Stimulated activated CD4-positive, alpha-beta T cell treated with anti-CD3 and anti-CD28 coated beads, Interleukin-1b, Interleukin-23, amount 100 ng/mL, for 48 hours (primary cell): ENCODE results near the gene HEPN1.
A peak's percentile ranks its signal among the peaks of the same experiment; 100 is the strongest.
"Not testable (repeated sequence)": the region's sequence is repeated elsewhere in the genome, so short reads cannot be mapped to it uniquely, and the experiment has no call there.

ENCODE experiments used
- DNase-seq: peaks from one replicate; pipeline ENCODE4 v3.0.0-alpha.2; 2020

Gene HEPN1

GRCh38 chr11:124944565-124944964 lies 25.5 kb downstream of the HEPN1 start:
- no peak for DNase-seq

DNA sequence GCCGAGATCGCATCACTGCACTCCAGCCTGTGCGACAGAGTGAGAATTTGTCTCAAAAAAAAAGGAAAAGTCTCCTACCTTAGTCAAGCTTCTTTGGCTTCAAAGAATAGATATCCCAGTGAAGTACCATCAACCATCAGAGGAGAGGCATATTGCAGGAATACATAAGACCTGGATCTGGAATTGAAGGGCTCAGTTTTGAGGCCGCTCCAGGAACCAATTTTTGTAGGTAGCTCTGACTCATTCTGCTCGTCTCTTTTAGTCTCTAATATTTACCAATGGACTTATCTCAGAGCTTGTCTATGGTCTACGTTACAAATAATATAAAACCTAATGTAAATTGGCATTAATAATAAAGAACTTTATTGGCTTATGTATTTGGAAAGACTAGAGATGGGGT lies 26.8 kb downstream of the HEPN1 start:
- DNase-seq = no peak

- DNase-seq = no peak
Observed at GRCh38 chr11:124946735-124947141, 27.7 kb downstream of the HEPN1 start.

GRCh38 chr11:124950601-124951330 lies 31.7 kb downstream of the HEPN1 start:
- no peak for DNase-seq

DNA sequence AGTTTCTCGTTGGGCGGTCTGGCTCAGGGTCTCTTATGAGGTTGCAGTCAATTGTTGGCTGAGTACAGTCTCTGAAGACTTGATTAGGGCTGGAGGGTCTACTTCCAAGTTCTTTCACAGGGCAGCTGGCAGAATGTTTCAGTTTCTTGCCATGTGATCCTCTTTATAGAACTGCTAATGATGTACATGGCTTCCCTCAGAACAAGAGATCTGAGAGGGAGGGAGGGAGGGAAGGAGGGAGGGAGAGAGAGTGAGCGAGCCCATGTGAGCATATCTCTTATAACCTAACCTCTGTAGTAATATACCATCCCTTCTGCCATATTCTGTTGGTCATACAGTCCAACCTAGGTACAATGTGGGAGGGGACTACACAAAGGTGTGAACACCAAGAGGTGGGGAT lies 32.3 kb downstream of the HEPN1 start:
- no peak for DNase-seq

- DNase-seq = peak; percentile 95
Observed at GRCh38 chr11:124953753-124954589, 34.9 kb downstream of the HEPN1 start, which contains the start of gene CCDC15. Gene CCDC15, plus strand, starts transcription at chr11:124954202. Its CDS starts 531 bp downstream, at chr11:124954733.

GRCh38 chr11:124954590-124954955 lies 35.5 kb downstream of the HEPN1 start:
- no peak for DNase-seq

DNA sequence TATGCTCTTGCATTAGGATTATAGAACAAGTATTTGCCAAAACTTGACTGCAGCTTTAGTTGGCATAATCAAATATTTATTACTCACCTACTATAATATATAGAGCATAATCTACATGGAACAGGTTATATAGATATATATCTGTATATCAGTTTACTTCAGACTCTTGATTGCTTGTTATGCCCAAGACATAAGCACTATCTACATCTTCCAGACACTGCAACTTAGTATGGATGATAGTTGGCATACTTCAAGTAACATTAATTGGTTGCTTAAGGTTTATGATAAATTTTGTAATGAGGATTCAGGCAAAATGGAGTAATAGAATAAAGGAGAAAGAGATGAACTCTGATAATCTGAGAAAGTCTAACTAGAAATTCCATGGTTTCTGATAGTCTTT lies 36.0 kb downstream of the HEPN1 start:
- no peak for DNase-seq

DNA sequence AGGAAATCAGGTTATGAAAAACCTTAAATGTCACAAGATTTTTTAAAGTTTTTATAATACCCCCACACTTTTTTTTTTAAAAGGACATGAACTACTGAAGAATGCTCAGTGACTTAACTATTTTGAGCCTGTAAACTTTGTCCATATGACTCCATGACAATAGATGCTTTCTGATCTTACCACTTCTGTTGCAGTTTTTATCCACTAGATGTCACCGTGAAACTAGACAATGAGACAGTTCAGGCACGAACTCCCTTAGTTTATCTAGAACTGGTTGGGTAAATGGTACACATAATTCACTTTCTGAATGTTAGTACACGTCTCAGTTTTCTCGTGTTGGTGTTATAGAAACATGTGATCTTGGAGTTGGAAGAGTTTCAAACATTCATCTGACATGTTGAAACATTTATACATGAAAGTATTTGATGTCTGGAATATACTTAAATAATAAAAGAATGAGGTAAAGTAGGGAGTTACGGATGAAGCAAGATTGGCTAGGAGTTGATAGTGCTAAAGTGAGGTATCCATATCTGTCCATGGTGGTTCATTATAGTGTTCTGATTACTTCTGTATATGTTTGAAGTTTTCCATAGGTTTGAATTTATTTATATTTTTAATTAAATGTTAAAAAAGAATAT lies 43.0 kb downstream of the HEPN1 start:
- DNase-seq = no peak

- DNase-seq = not testable (repeated sequence)
Observed at GRCh38 chr11:124968197-124968596, 49.1 kb downstream of the HEPN1 start.
